Astrocyte (in vitro differentiated cells and primary cell): ENCODE results near the gene UBE2D2.

Experiments used
- CTCF ChIP-seq: IDR thresholded peaks from 2 replicates; pipeline ENCODE4 v1.5.1; 2011; ENCODE audit warnings: low read depth, mild to moderate bottlenecking, inconsistent platforms, low read length, moderate library complexity; ENCODE audit not compliant: insufficient read depth
- EZH2 ChIP-seq: IDR thresholded peaks from 2 replicates; pipeline ENCODE4 v1.6.1; 2012; ENCODE audit warnings: mild to moderate bottlenecking, low read length, inconsistent platforms; ENCODE audit not compliant: insufficient read depth

DNA sequence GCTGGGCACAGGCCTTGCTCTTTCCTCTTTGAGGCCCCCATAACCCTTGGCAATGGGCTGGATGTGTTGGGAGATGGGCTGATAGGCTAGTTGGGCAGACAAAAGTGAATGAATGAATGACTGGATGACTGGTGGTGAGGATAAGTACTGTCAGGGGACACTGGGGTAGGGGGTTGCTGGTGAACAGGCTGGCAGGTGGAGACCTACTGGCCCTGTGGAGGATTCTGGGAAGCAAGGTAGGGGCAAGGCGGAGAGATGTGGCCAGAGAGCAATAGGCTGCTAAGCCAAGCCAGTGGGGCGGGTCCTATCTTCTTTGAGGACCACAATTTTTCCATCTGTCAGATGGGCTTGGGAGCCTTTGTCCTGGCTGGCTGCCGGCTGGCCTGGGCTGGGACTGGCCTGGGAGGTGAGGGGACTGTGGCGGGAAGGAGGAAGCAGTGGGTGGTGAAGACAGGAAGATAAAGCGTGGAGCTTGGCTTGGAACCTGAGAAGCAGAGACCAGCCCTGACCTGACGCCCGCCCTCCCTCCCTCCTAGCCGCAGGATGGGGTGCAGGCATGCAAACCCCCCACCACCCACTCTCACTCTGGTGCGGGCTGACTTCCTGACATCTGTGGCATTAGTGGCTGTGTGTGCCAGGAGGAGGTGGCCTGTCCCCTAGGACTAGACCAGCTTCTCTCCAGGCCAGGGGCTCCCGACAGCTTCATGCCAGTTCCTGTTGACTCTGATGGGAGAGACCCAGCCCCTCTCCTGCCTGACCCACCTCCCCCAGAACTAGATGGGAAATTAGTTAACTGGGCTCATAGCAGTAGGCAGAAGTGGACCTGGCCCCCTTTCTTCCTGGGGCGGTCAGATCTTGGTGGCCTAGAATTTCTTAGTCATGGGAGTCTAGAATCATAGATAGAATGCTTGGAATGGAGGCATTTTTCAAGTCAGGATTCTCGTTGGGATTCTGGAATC lies 96.5 kb downstream of the UBE2D2 start:
- no peak for TF ChIP-seq CTCF
- no peak for TF ChIP-seq EZH2
